WTC11 (cell line): Measurements from ENCODE around the gene PLEKHA6. TPM values are rescaled to one million over a fixed set of nuclear protein-coding genes. Genes with fewer than 3 reads are reported as not detected.

ENCODE experiments used
- ATAC-seq: fragments of 200-7000 bp; cut with Tn5 transposase; 2 replicates; pipeline ENCODE4 v1.10.0; 2021; ENCODE audit warnings: mild to moderate bottlenecking, moderate library complexity
- CTCF ChIA-PET: fragments of 300-600 bp; sonication (Branson Sonifier 250); formaldehyde crosslinking; loops from one replicate; lab custom pipeline; 2021; ENCODE audit warnings: antibody characterized with exemption; lab: Charles Lee
- POLR2A ChIA-PET: fragments of 350-600 bp; sonication (Branson Sonifier 250); formaldehyde crosslinking; loops from one replicate; lab custom pipeline; 2021; ENCODE audit warnings: antibody characterized with exemption; lab: Charles Lee
- DNase-seq: peaks from one replicate; pipeline ENCODE4 v3.0.0; 2021; ENCODE audit warnings: low spot score
- H3K27ac Mint-ChIP-seq: 2 replicates; pipeline ENCODE4 v1.8.0; 2021; ENCODE audit warnings: mixed read lengths
- H3K27me3 Mint-ChIP-seq: 2 replicates; pipeline ENCODE4 v1.8.0; 2021; ENCODE audit warnings: low read depth, mild to moderate bottlenecking, moderate library complexity, mixed read lengths
- H3K36me3 Mint-ChIP-seq: 2 replicates; pipeline ENCODE4 v1.8.0; 2021; ENCODE audit warnings: mixed read lengths
- H3K4me1 Mint-ChIP-seq: 2 replicates; pipeline ENCODE4 v1.8.0; 2022; ENCODE audit warnings: mixed read lengths
- H3K4me3 Mint-ChIP-seq: 2 replicates; pipeline ENCODE4 v1.8.0; 2021; ENCODE audit warnings: mild to moderate bottlenecking, moderate library complexity, mixed read lengths
- H3K9me3 Mint-ChIP-seq: 2 replicates; pipeline ENCODE4 v1.8.0; 2021; ENCODE audit warnings: mixed read lengths
- ATF1 ChIP-seq: sonication (generic); formaldehyde crosslinking; IDR thresholded peaks from 2 replicates; pipeline ENCODE4 v1.8.1; 2023; ENCODE audit warnings: mild to moderate bottlenecking, moderate library complexity, missing genetic modification reagents
- ATF6 ChIP-seq: sonication (generic); formaldehyde crosslinking; IDR thresholded peaks from 2 replicates; pipeline ENCODE4 v1.8.1; 2023; ENCODE audit warnings: mild to moderate bottlenecking, missing genetic modification reagents
- CREM ChIP-seq: sonication (generic); formaldehyde crosslinking; IDR thresholded peaks from 2 replicates; pipeline ENCODE4 v1.8.1; 2022; ENCODE audit warnings: mild to moderate bottlenecking, missing genetic modification reagents, moderate library complexity
- FOXJ3 ChIP-seq: sonication (generic); formaldehyde crosslinking; IDR thresholded peaks from 2 replicates; pipeline ENCODE4 v1.9.0; 2021; ENCODE audit warnings: missing genetic modification reagents, mild to moderate bottlenecking, borderline replicate concordance
- IRF2 ChIP-seq: sonication (generic); formaldehyde crosslinking; IDR thresholded peaks from 2 replicates; pipeline ENCODE4 v1.8.0; 2022; ENCODE audit warnings: low read depth, missing genetic modification reagents, borderline replicate concordance
- MAX ChIP-seq: sonication (generic); formaldehyde crosslinking; IDR thresholded peaks from 2 replicates; pipeline ENCODE4 v1.8.0; 2022; ENCODE audit warnings: mild to moderate bottlenecking, missing genetic modification reagents
- NFATC4 ChIP-seq: fragments of 250-450 bp; sonication (Bioruptor Pico); IDR thresholded peaks from 2 replicates; pipeline ENCODE4 v1.9.0; 2021; ENCODE audit warnings: mild to moderate bottlenecking
- NFYB ChIP-seq: sonication (generic); formaldehyde crosslinking; conservative IDR thresholded peaks from 2 replicates; pipeline ENCODE4 v1.8.0; 2022; ENCODE audit warnings: low read depth, missing genetic modification reagents
- OVOL2 ChIP-seq: fragments of 250-450 bp; sonication (Bioruptor Pico); IDR thresholded peaks from 2 replicates; pipeline ENCODE4 v1.9.0; 2021; ENCODE audit warnings: mild to moderate bottlenecking, borderline replicate concordance
- RORB ChIP-seq: fragments of 250-450 bp; sonication (Bioruptor Pico); IDR thresholded peaks from 2 replicates; pipeline ENCODE4 v1.9.0; 2021; ENCODE audit warnings: mild to moderate bottlenecking
- TEAD1 ChIP-seq: sonication (generic); formaldehyde crosslinking; IDR thresholded peaks from 2 replicates; pipeline ENCODE4 v1.8.0; 2022; ENCODE audit warnings: mild to moderate bottlenecking, missing genetic modification reagents
- ZBTB21 ChIP-seq: sonication (generic); formaldehyde crosslinking; IDR thresholded peaks from 2 replicates; pipeline ENCODE4 v1.8.1; 2023; ENCODE audit warnings: mild to moderate bottlenecking, missing genetic modification reagents, borderline replicate concordance
- ZMAT4 ChIP-seq: fragments of 250-450 bp; sonication (Bioruptor Pico); IDR thresholded peaks from 2 replicates; pipeline ENCODE4 v1.9.0; 2021; ENCODE audit warnings: mild to moderate bottlenecking
- total RNA-seq: library from RNA; stranded (reverse); gene quantifications from 3 replicates; pipeline ENCODE4 v1.2.3, GENCODE V29; 2021
- TF ChIP-seq, protein P1 (sequence below): sonication (generic); formaldehyde crosslinking; IDR thresholded peaks from 2 replicates; pipeline ENCODE4 v1.8.1; 2022; ENCODE audit warnings: mild to moderate bottlenecking, missing genetic modification reagents, moderate library complexity, borderline replicate concordance
- TF ChIP-seq, protein P2 (sequence below): sonication (generic); formaldehyde crosslinking; IDR thresholded peaks from 2 replicates; pipeline ENCODE4 v1.8.1; 2022; ENCODE audit warnings: low read depth, mild to moderate bottlenecking, moderate library complexity, missing genetic modification reagents, borderline replicate concordance
- TF ChIP-seq, protein P3 (sequence below): sonication (generic); formaldehyde crosslinking; IDR thresholded peaks from 2 replicates; pipeline ENCODE4 v1.8.0; 2022; ENCODE audit warnings: mild to moderate bottlenecking, missing genetic modification reagents

PLEKHA6 gene
- total RNA-seq, 1 experiment from 2014 or later: 11.6 TPM

- H3K27me3 Mint-ChIP-seq: no peaks in the 10 kb centered on the region
- DNase-seq (no peak), ATAC-seq (no peak)
- H3K4me1 Mint-ChIP-seq: peaks cover 40% of the 10 kb centered on the region
- TF ChIP-seq OVOL2 (CRISPR knock-in tag): no peak
- CTCF ChIA-PET: interaction anchor here (0.9 to 1.2 kb wide), 2 partner anchors 68 to 75 kb away, joined by 3 read pairs; partner anchors contain the start of gene GOLT1A
- no peaks in the 10 kb centered on the region for H3K36me3 Mint-ChIP-seq
- H3K9me3 Mint-ChIP-seq: no peaks in the 10 kb centered on the region
- POLR2A ChIA-PET: no interaction called here
- no peak overlapping the region for H3K27ac Mint-ChIP-seq
- H3K4me3 Mint-ChIP-seq: no peak overlapping the region
Measured at GRCh38 chr1:204289280-204289679, 70.4 kb downstream of the PLEKHA6 start.

DNA sequence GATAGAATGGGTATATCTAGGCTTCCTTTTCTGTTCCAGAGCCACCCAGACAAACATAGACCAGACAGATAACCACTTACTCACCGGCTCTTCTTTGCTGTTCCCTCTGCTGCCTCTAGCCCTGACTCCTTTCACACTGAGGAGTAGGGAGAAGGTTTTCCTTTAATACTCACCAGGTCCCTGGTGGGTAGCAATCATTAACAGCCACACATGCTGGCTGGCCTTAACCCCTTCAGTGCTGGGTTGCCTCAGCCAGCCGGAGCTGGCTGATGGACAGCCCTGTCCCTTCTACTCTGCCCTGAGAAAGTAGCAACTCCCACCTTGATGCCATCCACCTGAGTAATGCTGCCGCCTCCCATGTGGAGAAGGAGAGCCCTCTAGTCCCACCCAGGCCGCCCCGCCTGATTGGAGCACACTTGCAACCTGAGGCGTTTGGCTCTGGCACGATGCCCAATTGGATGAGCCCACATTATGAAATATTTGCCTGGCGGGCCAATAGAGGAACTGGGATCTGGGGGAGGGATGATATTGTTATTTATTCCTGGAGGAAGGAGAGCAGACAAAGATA, 71.6 kb downstream of the PLEKHA6 start:
- H3K36me3 Mint-ChIP-seq: no peaks in the 10 kb centered on the region
- ATAC-seq: peak; percentile 75
- H3K27ac Mint-ChIP-seq: peak overlapping the region; percentile 38; the same call in 1 of the 2 replicates
- ChIA-PET CTCF (interaction anchor here (1.0 to 2.4 kb wide), 6 partner anchors 15 to 74 kb away, joined by 3 to 7 read pairs (median 4); partner anchors contain the start of genes GOLT1A and PLEKHA6), POLR2A (no interaction called here)
- H3K4me3 Mint-ChIP-seq: peak overlapping the region; percentile 47
- H3K27me3 Mint-ChIP-seq: no peaks in the 10 kb centered on the region
- DNase-seq: peak; percentile 55
- peaks cover 37% of the 10 kb centered on the region for H3K4me1 Mint-ChIP-seq
- no peaks in the 10 kb centered on the region for H3K9me3 Mint-ChIP-seq
- peak; percentile 71 for TF ChIP-seq NFYB (CRISPR knock-in tag)
- TF ChIP-seq CREM: no peak
- no peak for TF ChIP-seq ATF6 (CRISPR knock-in tag)
- no peak for TF ChIP-seq ZMAT4 (CRISPR knock-in tag)

DNA sequence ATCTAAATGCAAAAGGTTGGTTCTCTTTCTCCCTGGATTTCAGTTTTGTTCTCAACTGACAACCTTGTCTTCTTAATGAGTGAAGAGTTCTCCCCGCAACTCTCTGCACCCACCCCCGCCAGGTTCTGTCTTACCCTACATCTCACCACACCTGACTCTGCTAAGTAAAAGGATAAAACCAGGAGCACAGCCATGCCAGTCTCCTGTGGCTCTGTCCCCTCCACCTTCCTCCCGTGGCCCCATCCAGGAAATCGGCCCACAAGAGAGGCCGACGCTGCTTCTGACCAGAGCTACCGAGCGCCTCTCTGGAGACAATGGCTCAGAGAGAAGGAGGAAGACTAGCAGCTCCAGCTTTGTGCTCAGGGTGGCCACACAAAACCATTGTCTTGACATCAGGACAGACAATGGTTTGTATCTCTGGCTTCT, 72.2 kb downstream of the PLEKHA6 start:
- no peak for TF ChIP-seq MAX (CRISPR knock-in tag)
- TF ChIP-seq ATF1 (CRISPR knock-in tag): no peak
- TF ChIP-seq, protein P1, sequence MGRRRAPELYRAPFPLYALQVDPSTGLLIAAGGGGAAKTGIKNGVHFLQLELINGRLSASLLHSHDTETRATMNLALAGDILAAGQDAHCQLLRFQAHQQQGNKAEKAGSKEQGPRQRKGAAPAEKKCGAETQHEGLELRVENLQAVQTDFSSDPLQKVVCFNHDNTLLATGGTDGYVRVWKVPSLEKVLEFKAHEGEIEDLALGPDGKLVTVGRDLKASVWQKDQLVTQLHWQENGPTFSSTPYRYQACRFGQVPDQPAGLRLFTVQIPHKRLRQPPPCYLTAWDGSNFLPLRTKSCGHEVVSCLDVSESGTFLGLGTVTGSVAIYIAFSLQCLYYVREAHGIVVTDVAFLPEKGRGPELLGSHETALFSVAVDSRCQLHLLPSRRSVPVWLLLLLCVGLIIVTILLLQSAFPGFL (CRISPR knock-in tag): no peak
- no peak for TF ChIP-seq NFATC4 (CRISPR knock-in tag)
- TF ChIP-seq, protein P2, sequence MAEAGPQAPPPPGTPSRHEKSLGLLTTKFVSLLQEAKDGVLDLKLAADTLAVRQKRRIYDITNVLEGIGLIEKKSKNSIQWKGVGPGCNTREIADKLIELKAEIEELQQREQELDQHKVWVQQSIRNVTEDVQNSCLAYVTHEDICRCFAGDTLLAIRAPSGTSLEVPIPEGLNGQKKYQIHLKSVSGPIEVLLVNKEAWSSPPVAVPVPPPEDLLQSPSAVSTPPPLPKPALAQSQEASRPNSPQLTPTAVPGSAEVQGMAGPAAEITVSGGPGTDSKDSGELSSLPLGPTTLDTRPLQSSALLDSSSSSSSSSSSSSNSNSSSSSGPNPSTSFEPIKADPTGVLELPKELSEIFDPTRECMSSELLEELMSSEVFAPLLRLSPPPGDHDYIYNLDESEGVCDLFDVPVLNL (CRISPR knock-in tag): no peak
- no peak for TF ChIP-seq IRF2
- TF ChIP-seq, protein P3, sequence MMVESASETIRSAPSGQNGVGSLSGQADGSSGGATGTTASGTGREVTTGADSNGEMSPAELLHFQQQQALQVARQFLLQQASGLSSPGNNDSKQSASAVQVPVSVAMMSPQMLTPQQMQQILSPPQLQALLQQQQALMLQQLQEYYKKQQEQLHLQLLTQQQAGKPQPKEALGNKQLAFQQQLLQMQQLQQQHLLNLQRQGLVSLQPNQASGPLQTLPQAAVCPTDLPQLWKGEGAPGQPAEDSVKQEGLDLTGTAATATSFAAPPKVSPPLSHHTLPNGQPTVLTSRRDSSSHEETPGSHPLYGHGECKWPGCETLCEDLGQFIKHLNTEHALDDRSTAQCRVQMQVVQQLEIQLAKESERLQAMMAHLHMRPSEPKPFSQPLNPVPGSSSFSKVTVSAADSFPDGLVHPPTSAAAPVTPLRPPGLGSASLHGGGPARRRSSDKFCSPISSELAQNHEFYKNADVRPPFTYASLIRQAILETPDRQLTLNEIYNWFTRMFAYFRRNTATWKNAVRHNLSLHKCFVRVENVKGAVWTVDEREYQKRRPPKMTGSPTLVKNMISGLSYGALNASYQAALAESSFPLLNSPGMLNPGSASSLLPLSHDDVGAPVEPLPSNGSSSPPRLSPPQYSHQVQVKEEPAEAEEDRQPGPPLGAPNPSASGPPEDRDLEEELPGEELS (CRISPR knock-in tag): no peak
- no peak for TF ChIP-seq TEAD1 (CRISPR knock-in tag)
- TF ChIP-seq FOXJ3 (CRISPR knock-in tag): no peak
- TF ChIP-seq ZBTB21 (CRISPR knock-in tag): no peak
- TF ChIP-seq RORB (CRISPR knock-in tag): no peak
- TF ChIP-seq, all 79 proteins: peak for 0
- Mint-ChIP-seq H3K36me3 (no peaks in the 10 kb centered on the region), H3K27ac (no peak overlapping the region), H3K4me1 (peaks cover 35% of the 10 kb centered on the region), H3K9me3 (no peaks in the 10 kb centered on the region), H3K27me3 (no peaks in the 10 kb centered on the region), H3K4me3 (peak overlapping the region; percentile 47)
- CTCF ChIA-PET: interaction anchor here (1.0 to 2.4 kb wide), 6 partner anchors 16 to 111 kb away, joined by 3 to 7 read pairs (median 6); partner anchors contain the start of gene PLEKHA6
- POLR2A ChIA-PET: no interaction called here
- DNase-seq (no peak), ATAC-seq (peak; percentile 11; the same call in 1 of the 2 replicates)
